Breast epithelium (tissue), 4 donors: ENCODE data around the gene PRSS50. TPM values are rescaled to one million over a fixed set of nuclear protein-coding genes. Genes with fewer than 3 reads are reported as not detected.

ENCODE experiments used
- DNase-seq, 2 donors: peaks; one replicate each; pipeline ENCODE4 v3.0.0-alpha.2; 2019; ENCODE audit warnings: low spot score in 2 of 2
- H3K27ac ChIP-seq, 2 donors: fragments of 200-600 bp; sonication (generic) in 1 of 2; one replicate each; pipeline ENCODE4 v1.5.1; 2016 to 2019; ENCODE audit warnings: mild to moderate bottlenecking in 1 of 2
- H3K27me3 ChIP-seq, 2 donors: fragments of 200-600 bp; sonication (generic) in 1 of 2; one replicate each; pipeline versions ENCODE4 v1.5.1 to v1.6.0; 2017 to 2019; ENCODE audit warnings: control low read depth in 1 of 2, mild to moderate bottlenecking in 1 of 2
- H3K36me3 ChIP-seq: fragments of 200-600 bp; one replicate; pipeline ENCODE4 v1.5.1; 2019
- H3K4me1 ChIP-seq, 2 donors: fragments of 200-600 bp; sonication (generic); one replicate each; pipeline ENCODE4 v1.5.1; 2016 to 2019; ENCODE audit warnings: control low read depth in 1 of 2
- H3K4me3 ChIP-seq, 3 donors: fragments of 200-600 bp; sonication (generic); 1 replicate in 2 of 3; 2 replicates in 1 of 3; pipeline ENCODE4 v1.5.1; 2016 to 2019; ENCODE audit warnings: mild to moderate bottlenecking in 3 of 3, moderate library complexity in 2 of 3
- H3K9me3 ChIP-seq, 2 donors: fragments of 200-600 bp; sonication (generic) in 1 of 2; one replicate each; pipeline ENCODE4 v1.5.1; 2016 to 2019; ENCODE audit warnings: control low read depth in 1 of 2
- POLR2A ChIP-seq: fragments of 450-650 bp; IDR thresholded peaks from one replicate; pipeline ENCODE4 v1.6.1; 2016; ENCODE audit warnings: antibody characterized with exemption, mild to moderate bottlenecking, moderate library complexity
- POLR2AphosphoS5 ChIP-seq, 3 donors: sonication (generic); formaldehyde crosslinking; IDR thresholded peaks; one replicate each; pipeline ENCODE4 v1.6.1; 2017; ENCODE audit warnings: antibody characterized with exemption in 3 of 3
- intact Hi-C: fragments of 100-400 bp; cut with DNase I; formaldehyde crosslinking; loops from one replicate; pipeline ENCODE4 v1.15.1; 2023; ENCODE audit warnings: low total_unique reads
- total RNA-seq, 3 donors: library from RNA; depleted of rRNA; stranded (reverse); fragments of >200 nt; gene quantifications; one replicate each; pipeline ENCODE4 v1.1.0, GENCODE V29; 2016
- TF ChIP-seq, protein P1 (sequence below), 3 donors: fragments of 450-650 bp; IDR thresholded peaks; one replicate each; pipeline ENCODE4 v1.5.1; 2016 to 2017; ENCODE audit warnings: antibody characterized with exemption in 3 of 3, mild to moderate bottlenecking in 3 of 3, moderate library complexity in 3 of 3

PRSS50 gene
- total RNA-seq, 3 donors from 2014 or later, result 2.9 to 3.6 TPM; not detected in 1

DNA sequence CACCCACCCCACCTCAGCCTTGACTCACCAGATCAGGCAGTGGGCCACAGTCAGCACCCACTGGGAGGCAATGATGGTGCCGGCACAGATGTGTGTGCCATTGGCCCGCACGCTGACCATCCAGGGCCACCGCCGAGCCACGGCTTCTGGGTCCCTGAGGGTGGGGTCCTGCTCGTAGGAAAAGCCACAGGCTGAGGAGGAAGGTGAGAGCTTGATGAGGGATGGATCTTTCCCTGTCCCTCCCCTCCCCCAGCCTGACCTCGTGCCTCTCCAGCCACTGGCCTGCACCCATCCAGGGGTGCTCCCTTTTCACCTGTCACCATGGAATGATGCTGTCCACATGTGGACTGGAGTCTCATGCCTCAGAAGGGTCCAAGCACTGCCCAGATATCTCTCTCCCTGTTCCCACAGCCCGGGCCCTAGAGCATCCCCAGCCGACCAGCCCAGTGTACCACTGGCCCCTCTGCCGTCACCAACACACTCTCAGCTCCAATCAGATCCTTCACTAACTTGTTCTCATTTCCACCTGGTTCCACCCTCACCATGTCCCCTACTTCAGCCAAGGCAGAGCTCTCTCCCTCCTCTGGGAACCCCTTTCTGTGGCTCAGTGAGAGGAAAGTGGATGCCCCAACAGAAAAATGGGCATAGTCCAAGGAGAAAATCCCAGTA, 2.0 kb downstream of the PRSS50 start:
- no peaks in the 10 kb centered on the region for H3K36me3 ChIP-seq
- peak in 1 of 2 donors; percentile 31 for DNase-seq
- H3K4me3 ChIP-seq, result no peak overlapping the region
- H3K27ac ChIP-seq, result no peak overlapping the region
- no peaks in the 10 kb centered on the region for H3K4me1 ChIP-seq
- H3K27me3 ChIP-seq, result peaks cover 0 to 5% of the 10 kb centered on the region in 2 donors
- TF ChIP-seq POLR2AphosphoS5 (IDR thresholded peaks at IDR 0.05), result no peak
- intact Hi-C loops, result no loop called here
- no peaks in the 10 kb centered on the region for H3K9me3 ChIP-seq

DNA sequence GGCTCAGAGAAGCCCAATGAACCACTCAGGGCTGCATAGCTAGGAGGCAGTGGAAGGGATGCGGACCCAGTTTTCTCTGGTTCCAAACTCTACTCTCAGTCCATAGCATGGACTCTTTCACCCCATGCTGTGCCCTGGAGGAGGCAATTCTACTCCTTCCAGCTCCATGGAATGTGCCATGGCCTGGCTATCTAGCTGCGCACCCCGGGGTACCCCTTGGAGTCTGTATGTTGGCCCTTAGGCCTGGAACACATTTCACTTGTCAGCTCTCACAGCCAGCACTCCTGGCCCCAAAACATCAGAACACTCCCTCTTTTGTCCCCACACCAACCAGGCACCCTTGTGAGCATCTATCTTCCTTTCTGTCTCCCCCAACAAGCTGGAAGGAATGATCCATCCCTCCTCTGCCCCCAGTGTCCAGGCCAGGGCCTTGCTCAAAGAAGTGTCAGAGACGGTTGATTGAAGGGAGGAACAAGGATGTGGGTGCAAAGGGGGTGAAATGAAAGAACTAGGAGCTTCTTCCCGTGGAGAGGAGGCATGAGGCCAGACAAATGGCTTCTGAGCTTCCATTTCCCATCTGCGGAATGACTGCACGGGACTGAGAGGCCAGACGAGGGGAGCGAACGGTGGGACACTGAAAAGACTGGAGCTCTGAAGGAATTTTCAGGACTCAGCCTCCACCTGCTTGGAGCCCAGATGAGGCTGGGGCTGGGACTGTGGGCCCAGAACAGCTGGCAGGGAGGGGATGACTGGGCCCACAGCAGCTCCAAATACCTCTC, 2.8 kb downstream of the PRSS50 start:
- intact Hi-C loops, result no loop called here
- peaks cover 0 to 5% of the 10 kb centered on the region in 2 donors for H3K27me3 ChIP-seq
- H3K27ac ChIP-seq, result no peak overlapping the region
- peak in 1 of 2 donors; percentile 7 for DNase-seq
- no peaks in the 10 kb centered on the region for H3K36me3 ChIP-seq
- TF ChIP-seq, protein P1, sequence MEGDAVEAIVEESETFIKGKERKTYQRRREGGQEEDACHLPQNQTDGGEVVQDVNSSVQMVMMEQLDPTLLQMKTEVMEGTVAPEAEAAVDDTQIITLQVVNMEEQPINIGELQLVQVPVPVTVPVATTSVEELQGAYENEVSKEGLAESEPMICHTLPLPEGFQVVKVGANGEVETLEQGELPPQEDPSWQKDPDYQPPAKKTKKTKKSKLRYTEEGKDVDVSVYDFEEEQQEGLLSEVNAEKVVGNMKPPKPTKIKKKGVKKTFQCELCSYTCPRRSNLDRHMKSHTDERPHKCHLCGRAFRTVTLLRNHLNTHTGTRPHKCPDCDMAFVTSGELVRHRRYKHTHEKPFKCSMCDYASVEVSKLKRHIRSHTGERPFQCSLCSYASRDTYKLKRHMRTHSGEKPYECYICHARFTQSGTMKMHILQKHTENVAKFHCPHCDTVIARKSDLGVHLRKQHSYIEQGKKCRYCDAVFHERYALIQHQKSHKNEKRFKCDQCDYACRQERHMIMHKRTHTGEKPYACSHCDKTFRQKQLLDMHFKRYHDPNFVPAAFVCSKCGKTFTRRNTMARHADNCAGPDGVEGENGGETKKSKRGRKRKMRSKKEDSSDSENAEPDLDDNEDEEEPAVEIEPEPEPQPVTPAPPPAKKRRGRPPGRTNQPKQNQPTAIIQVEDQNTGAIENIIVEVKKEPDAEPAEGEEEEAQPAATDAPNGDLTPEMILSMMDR (IDR thresholded peaks at IDR 0.05), result no peak
- TF ChIP-seq POLR2AphosphoS5 (IDR thresholded peaks at IDR 0.05), result no peak
- no peak for TF ChIP-seq POLR2A
- no peaks in the 10 kb centered on the region for H3K9me3 ChIP-seq
- H3K4me3 ChIP-seq, result no peak overlapping the region
- no peaks in the 10 kb centered on the region for H3K4me1 ChIP-seq

GRCh38 chr3:46713898-46714552, 3.6 kb downstream of the PRSS50 start:
- Histone ChIP-seq H3K27me3 (peaks cover 0 to 5% of the 10 kb centered on the region in 2 donors), H3K9me3 (no peaks in the 10 kb centered on the region), H3K4me1 (no peaks in the 10 kb centered on the region), H3K36me3 (no peaks in the 10 kb centered on the region), H3K4me3 (no peak overlapping the region), H3K27ac (no peak overlapping the region)
- intact Hi-C loops, result no loop called here
- TF ChIP-seq, protein P1 (IDR thresholded peaks at IDR 0.05), result no peak
- TF ChIP-seq POLR2AphosphoS5 (IDR thresholded peaks at IDR 0.05), result no peak
- TF ChIP-seq POLR2A, result no peak
- DNase-seq, result peak in 1 of 2 donors; percentile 45

DNA sequence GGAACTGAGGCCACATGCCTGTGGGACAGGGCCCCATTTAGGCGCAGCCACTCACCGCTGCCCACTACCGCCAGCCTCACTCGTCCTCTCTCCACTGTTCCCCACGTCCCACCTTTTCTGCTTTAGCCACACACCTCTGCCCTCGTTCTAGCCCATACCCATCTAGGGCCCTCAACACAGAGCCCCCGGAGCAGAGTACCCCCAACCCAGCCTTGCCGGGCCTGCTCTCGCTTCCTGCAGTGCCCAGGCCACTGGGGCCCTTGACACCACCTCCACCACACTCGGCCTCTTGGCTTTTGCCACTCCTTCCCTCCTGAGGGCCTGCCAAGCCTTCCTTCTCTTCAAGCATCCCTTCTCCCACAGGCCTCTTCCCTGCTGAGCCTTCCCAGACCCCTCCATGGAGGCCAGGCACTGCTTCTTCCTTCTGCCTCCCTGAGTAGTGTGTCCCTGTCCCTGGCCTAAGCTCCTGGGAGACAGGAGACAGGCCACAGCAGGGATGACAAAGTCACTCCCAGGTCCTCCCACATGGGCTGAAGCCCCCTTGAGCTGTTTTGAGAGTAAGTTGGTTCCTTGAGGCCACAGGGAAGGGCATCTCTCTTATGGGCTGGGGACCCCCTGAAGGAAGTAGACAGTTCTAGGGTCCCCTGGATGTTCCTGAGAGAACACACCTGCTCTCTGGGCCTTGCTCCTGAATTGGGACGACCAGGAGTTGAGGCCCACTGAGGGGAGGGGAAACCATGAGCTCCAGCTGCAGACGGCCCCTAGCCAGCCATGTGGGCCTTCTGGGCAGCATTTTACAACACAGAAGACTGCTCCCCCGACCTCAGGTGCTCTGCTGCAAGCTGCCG, 4.4 kb downstream of the PRSS50 start:
- TF ChIP-seq POLR2A (no peak), POLR2AphosphoS5 (IDR thresholded peaks at IDR 0.05) (no peak)
- TF ChIP-seq, protein P1 (IDR thresholded peaks at IDR 0.05), result no peak
- H3K4me1 ChIP-seq, result no peaks in the 10 kb centered on the region
- H3K4me3 ChIP-seq, result no peak overlapping the region
- H3K27ac ChIP-seq, result no peak overlapping the region
- H3K9me3 ChIP-seq, result no peaks in the 10 kb centered on the region
- intact Hi-C loops, result no loop called here
- peak in 1 of 2 donors; percentile 47 for DNase-seq
- no peaks in the 10 kb centered on the region for H3K36me3 ChIP-seq
- peaks cover 0 to 5% of the 10 kb centered on the region in 2 donors for H3K27me3 ChIP-seq
